K562 (cell line): Measurements from ENCODE around the gene ABCC12. TPM values are rescaled to one million over a fixed set of nuclear protein-coding genes. Genes with fewer than 3 reads are reported as not detected.

Experiments
- ATF4 ChIP-seq: fragments of 450-650 bp; formaldehyde crosslinking; IDR thresholded peaks from 2 replicates; pipeline ENCODE4 v1.4.0; 2022; ENCODE audit warnings: mild to moderate bottlenecking, moderate library complexity
- ZNF318 ChIP-seq, 2 experiments: fragments of 450-650 bp; IDR thresholded peaks; 2 replicates each; pipeline ENCODE4 v1.6.1; 2016; ENCODE audit warnings: mild to moderate bottlenecking in 2 of 2, borderline replicate concordance in 1 of 2, low read depth in 1 of 2, moderate library complexity in 1 of 2
- ZNF407 ChIP-seq: fragments of 450-650 bp; IDR thresholded peaks from 2 replicates; pipeline ENCODE4 v1.6.1; 2016; ENCODE audit warnings: low read depth
- polyA plus RNA-seq, 8 experiments: library from polyadenylated mRNA; depleted of rRNA in 4 of 8; stranded (reverse) in 5 of 8; unstranded in 3 of 8; fragments of >200 nt; fragmentation: Nextera tagmentation in 2 of 8; fragmentation: Illumina TruSeq in 1 of 8; extraction: Ambion mirVana in 2 of 8; extraction: Trizol in 1 of 8; gene quantifications; 2 replicates each; pipeline versions ENCODE4 v1.2.1 to v1.2.3, GENCODE V29; 2011 to 2014; ENCODE audit warnings: inconsistent platforms in 1 of 8, missing spikeins in 1 of 8
- total RNA-seq, 7 experiments: library from RNA; depleted of rRNA in 6 of 7; stranded (reverse); fragments of >200 nt in 6 of 7; fragmentation: Illumina TruSeq in 2 of 7; extraction: Trizol in 2 of 7; gene quantifications; 2 replicates each; pipeline versions ENCODE4 v1.2.1 to v1.2.3, GENCODE V29; 2011 to 2021; ENCODE audit warnings: low replicate concordance in 1 of 7

Gene ABCC12
- total and polyA plus RNA-seq, 9 of the 15 experiments (the other 6 are each of a cell fraction or from before 2014, with no cell fraction given): not detected

GRCh38 chr16:48133455-48134211 lies 22.2 kb downstream of the ABCC12 start (continued):
- TF ChIP-seq ZNF407: no peak
- no peak for TF ChIP-seq ZNF318 (IDR thresholded peaks at IDR 0.05; ENCODE audit: borderline replicate concordance in 1 of 2, low read depth in 1 of 2)
- no peak for TF ChIP-seq ATF4 (CRISPR knock-in tag)
